HG02938 (cell line): ENCODE measurements around the gene SGSM2.

Source experiments
- ATAC-seq: cut with Tn5 transposase; IDR thresholded peaks from one replicate; pipeline ENCODE4 v1.9.1; 2021; ENCODE audit warnings: mild to moderate bottlenecking, moderate library complexity; ENCODE audit not compliant: unreplicated experiment

SGSM2 gene

DNA sequence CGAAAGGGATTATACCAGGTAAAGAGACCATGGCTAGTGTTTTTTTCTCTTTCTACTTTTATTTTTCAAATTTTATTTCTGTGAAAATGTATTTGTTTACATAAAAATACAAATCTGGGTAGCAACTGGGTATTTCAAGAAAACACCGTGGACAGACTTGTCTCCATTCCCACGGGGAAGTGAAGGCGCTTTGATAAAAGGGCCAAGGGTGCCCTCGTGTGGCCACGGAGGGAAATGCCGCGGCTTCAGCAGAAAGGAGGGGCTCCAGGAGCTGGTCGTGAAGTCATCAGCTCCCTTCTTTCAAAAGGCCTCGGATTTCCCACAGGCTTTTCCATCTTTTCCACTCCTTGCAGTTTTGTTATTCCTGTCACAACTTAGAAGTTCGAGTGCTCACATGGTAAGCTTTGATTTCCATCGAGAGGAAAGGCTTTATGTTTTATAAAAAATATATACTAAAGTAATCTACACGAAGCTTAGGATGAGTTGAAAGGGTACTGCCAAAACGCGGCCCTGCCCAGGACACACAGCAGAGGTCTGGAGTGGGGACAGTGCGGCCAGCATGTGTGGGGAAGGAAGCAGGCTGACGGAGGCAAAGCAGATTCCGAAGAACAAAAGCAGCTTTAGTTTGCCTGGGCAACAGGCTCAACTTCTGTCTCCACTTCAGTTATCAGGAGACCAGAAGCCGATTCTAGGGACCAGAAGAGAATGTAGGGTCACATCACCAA is 78.9 kb downstream of the SGSM2 start:
- ATAC-seq, result no peak

DNA sequence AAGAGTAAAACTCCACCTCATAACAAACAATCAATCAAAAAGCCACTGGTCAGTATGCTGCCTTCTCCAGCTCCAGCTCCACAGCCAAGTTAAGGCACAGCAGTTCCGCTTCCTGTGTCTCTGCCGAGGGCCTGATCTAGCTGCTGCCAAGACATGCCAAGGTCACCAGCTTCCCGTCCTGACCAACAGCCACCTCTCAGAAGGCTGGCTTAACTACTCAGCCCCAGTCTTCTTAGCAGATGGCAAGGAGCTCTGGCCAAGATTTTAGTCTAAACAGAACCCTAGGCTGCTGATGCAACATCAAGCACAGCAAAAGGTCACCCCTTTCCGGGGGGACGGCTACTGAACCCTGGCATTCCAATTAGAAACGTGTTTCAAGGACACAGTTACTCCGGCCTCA is 81.3 kb downstream of the SGSM2 start:
- ATAC-seq, result no peak

DNA sequence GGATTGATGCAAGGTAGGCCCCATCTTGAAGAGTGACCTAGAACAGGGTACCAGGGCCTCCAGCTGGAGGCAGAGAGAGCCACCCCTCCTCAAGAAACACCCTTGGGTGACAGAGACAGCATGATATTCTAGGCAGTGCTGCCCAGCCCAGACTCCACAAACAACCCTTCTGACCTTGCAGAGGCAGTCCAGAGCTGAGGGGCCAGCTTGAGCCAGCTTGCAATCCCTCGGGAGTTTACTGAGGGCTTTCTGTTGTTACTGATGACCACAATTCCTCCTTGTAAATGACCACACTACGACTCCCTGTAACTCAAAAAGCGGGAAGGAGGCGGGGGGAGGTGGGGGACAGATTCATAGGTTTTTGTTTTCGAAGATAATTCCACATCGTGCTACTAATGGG is 82.2 kb downstream of the SGSM2 start:
- ATAC-seq, result no peak

GRCh38 chr17:2420176-2420575 is 82.9 kb downstream of the SGSM2 start:
- no peak for ATAC-seq

DNA sequence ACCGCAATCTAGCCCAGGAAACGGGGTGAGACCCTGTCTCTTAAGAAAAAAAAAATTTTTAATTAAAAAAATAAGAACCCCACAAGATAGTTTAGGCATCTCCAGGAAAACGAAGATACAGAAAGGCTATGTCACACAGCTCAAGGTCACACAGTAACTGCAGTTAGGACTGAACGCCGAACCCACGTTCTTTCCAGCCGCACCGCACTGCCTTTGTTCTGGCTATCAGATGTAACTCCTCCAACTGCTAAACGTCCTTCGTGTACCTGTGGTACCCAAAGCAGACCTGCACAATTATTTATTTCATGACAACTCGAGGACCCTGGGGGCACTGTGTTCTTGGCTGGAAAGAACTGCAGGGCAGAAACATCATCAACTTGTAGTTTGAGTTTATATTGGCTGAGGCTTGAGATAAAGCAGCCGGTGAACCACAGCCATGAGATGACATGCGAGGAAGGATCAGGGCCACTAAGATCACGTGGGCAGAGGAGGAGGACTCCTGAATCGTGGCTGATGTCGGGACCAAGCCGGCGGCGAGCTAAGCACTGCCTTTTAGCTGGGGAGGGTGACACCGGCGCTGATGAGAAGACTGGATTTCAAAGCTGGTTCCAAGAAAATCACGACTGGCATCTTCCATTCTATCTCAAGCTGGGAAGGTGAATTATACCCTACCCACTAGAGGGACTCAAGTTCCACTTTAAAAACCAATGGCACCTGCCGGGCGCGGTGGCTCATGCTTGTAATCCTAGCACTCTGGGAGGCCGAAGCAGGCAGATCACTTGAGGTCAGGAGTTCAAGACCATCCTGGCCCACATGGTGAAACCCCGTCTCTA is 84.2 kb downstream of the SGSM2 start:
- ATAC-seq, result no peak

DNA sequence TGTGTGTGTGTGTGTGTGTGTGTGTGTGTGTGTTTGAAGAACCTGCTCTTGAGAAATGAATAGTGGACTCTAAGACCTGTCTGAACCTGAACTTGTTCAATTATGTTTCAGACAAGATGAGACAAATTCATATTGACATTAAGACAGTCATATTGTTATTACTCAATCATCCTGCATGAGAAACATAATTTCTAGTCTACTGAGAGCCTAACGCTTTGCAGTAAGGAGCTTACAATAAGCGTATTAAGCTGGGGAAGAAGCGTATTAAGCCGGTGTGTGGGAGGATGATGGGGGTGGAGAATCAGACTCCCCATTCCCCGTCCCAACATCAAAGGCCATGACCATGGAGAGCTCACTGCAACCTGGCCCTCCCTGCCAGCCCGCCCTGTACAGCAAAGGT is 86.0 kb downstream of the SGSM2 start:
- no peak for ATAC-seq

- no peak for ATAC-seq
Observed at GRCh38 chr17:2427215-2427614, 89.9 kb downstream of the SGSM2 start.

DNA sequence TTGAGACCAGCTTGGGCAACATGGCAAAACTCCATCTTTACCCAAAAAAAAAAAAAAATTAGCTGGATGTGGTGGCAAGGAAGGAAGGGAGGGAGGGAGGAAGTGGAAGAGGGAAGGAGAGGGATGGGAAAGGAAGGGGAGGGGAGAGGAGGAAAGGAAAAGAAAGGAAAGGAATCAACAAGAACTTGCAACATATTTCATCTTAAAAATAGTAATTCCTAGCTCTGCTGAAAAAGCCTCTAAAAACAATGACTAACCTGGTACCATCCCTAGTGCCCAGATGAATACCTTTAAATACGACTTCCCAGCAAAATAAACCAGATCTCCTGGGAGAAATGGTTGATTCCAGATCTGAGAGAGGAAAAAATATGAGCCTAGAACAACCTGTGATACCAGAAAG is 90.6 kb downstream of the SGSM2 start:
- ATAC-seq, result no peak
